Dermis blood vessel endothelial cell (primary cell): ENCODE data around the gene HOXD11. TPM values are rescaled to one million over a fixed set of nuclear protein-coding genes. Genes with fewer than 3 reads are reported as not detected.

ENCODE experiments used
- DNase-seq: peaks from one replicate; pipeline ENCODE4 v3.0.0; 2010
- total RNA-seq: library from RNA; depleted of rRNA; stranded (reverse); fragments of >200 nt; gene quantifications from 2 replicates; pipeline ENCODE4 v1.2.3, GENCODE V29; 2014

Gene HOXD11
- total RNA-seq, 1 donor from 2014 or later: 0.17 TPM

GRCh38 chr2:176094349-176094748 lies 12.7 kb upstream of the HOXD11 start:
- DNase-seq: no peak

GRCh38 chr2:176095421-176095820 lies 11.7 kb upstream of the HOXD11 start:
- DNase-seq: no peak

- peak; percentile 32 for DNase-seq
These were observed 10.7 kb upstream of the HOXD11 start for GRCh38 chr2:176096243-176096985.

DNA sequence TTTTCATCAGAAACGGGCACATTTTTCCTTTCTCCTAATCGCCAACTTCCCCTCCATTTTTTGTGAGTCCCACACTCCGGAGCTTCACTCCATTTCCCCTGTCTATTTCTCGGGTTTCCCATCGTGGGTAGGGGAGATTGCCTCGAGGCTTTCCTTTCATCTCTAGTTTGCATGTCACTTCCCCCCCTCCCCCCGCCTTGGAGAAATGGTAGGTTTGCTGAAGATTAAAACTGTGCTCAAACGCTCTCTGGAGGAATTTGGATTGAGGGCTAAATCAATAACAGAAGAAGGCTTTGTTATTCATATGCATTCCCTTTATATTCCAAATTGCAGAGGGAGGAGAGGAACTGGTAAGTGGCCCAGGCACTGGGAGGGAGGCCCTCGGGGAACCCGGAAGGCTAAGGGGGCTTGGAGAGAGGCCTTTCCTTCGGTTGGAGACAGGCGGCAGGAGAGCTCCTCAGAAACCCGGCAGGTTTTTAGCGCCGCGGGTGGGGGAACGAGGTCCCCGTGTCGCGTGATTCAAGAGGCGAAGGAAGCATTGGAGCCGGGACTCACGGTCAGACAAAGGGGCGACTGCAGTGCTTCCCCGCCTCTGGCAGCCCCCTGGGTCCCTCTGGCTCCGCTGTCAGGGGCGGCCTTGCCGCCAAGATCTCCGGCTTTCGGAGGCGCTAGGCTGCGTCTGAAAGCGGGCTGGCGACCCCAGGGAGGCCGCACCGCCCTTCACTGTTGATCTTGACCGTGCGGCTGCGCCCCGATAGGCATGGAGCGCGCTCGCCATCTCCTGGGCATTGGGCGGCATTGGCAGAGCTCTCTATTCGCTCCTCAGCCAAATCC lies 9.9 kb upstream of the HOXD11 start:
- peak; percentile 85 for DNase-seq

GRCh38 chr2:176097820-176098365 lies 9.2 kb upstream of the HOXD11 start:
- no peak for DNase-seq

GRCh38 chr2:176098366-176099158 lies 8.5 kb upstream of the HOXD11 start:
- DNase-seq: no peak

GRCh38 chr2:176099159-176099727 lies 7.8 kb upstream of the HOXD11 start:
- no peak for DNase-seq

GRCh38 chr2:176099728-176100546 lies 7.1 kb upstream of the HOXD11 start, which contains the start of gene HOXD12:
TSS of gene HOXD12 (plus strand) at chr2:176099795. CDS start at chr2:176099802, 7 bp downstream.
- DNase-seq: no peak

GRCh38 chr2:176100547-176101140 lies 6.4 kb upstream of the HOXD11 start:
- no peak for DNase-seq

DNA sequence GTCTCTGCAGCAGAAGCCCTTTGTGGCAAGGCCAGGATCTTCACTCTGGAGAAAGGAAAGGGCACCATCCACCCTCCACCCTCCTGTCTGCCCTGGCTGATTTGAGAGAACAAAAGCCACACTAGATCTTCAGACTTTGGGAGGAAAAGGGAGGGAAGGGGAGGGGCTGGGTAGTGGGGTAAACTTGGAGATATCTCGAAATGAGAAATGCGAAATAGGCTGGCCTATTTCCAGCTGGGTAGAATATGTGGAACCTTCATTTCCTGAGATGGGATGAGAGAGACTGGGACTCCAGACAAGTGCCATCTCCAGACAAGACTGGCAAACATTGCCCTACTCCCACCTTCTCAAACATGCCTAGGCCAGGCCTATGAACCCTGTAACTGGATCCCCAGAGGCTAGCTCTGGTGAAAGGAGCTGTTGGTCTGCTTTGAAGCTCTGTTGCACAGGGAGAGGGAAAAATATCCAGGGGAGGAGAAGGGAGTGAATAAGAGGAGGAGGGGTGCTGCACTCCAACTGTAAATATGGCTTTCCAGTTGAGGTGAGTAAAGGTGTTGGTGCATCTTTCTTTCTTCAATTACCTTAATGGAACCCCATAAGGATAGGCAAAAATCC lies 5.8 kb upstream of the HOXD11 start:
- no peak for DNase-seq

GRCh38 chr2:176101842-176102241 lies 5.2 kb upstream of the HOXD11 start:
- DNase-seq: no peak

- DNase-seq: no peak
These were observed 4.7 kb upstream of the HOXD11 start for GRCh38 chr2:176102309-176102866.

DNA sequence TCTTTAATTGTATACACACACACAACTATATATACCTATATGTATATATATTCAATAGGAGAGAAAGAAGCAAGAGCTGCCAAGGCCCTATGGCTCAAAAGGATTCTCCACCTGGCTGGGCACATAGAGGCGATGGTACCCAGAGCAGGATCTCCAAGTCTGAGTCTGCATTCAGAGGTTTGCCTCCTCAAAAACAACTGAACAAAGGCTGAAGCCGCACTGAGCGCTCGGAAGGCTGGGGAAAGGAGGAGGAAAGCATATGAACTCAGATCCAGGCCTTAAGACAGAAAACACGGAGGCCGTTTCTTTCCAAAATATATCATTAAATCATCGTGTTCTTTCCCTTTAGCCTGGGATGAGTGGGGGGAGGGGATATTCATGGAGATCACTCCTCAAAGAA lies 3.9 kb upstream of the HOXD11 start:
- no peak for DNase-seq

DNA sequence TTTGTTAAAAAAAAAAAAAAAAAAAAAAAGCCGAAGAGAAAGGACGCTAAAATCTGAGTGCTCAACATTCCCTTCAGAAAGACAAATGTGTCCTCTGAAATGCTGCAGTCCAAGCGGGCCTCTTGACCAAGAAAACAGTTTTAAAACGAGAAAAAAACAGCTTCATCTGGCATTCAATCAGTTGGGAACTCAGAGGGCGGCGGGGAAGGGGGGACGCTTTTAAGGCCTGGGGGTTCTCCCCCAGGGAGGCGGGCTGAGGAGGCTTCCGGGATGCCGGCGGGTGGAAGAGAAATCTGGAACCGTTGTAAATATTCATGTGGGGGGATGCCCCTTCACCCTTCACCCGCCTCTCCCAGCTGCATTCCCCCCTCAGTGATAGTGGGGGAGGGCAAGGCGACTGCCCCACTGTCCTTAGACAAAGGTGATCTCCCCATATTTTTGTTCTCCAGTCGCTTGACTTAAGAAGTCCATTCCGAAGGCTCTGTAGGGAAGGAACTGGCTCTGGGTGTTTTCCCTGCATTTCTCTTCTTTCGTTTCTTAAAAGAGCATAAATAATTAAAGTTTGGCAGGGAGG lies 3.3 kb upstream of the HOXD11 start:
- DNase-seq: no peak

- DNase-seq: no peak
These were observed 2.6 kb upstream of the HOXD11 start for GRCh38 chr2:176104316-176105077.

GRCh38 chr2:176105078-176105729 lies 1.9 kb upstream of the HOXD11 start:
- no peak for DNase-seq

DNA sequence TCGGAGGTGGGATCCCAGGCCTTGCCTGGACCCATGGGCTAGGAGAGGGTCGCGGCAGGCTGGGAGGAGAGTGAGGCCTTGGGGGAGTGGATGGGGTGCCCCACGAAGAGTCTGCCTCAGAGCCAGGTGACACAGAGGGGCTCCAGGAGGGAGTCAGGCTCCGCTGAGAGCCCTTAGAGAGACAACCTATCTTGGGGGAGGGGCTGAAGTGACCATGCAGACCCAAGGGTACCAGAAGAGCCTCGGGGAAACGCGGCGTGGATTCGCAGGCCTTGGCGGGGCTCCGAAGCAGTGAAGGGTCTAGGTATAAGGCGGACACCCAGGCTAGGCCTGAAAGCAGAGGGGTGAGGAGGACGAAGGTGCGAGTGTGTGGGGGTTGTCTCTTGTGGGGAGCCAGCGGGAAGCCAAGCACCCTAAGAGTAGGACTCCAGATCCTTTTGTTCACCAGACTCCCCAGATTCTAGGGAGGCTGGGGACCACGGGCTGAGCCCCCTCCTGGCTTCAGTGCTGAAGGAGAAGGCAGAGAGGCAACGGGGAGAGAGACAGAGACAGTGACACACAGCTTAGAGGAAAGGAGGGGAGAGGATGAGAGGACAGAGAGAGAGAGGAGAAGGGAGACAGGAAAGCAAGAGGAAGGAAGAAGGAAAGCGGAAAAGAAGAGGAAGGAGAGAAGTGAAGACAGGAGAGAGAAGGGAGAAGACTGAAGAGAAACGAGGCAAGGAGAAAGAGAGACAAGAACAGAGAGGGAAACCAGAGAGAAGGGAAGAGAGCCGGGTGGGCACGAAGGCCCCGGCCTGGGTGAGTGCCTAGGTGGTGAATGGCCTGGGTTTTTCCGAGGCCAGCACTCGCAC lies 1.1 kb upstream of the HOXD11 start:
- DNase-seq: no peak
